Measurements from ENCODE around the gene MLLT10.

MLLT10 gene

DNA sequence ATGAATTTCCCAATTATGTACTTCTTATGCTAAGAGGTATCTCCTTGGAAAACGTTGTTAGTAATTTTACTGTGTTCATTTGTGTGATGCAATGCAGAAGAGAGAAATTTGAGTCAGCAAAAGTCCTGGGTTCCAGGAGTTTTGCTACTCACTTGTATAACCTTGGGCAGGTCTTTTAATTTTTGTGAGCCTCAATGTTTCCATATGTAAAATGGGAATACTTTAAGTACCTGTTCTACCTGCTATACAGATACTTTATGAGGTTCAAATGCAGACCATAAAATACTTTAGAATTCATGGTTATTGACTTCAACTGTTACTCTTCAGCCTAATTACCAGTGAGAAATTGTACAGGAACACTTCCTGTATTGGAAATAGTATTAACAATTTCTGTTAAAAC is 185.5 kb downstream of the MLLT10 start:
- ATAC-seq (ENCODE audit: insufficient read depth, low read depth): no peak
- Histone ChIP-seq H2AFZ (ENCODE audit: low read depth, low read length) (no peak overlapping the region), H3K36me3 (ENCODE audit: insufficient read depth, low read length) (peaks cover 39% of the 10 kb centered on the region), H3K9ac (ENCODE audit: low read depth, low read length) (no peak overlapping the region), H3K27ac (ENCODE audit: low read length) (no peak overlapping the region), H3K9me3 (ENCODE audit: insufficient read depth, low read length, severe bottlenecking) (no peaks in the 10 kb centered on the region), H3K27me3 (ENCODE audit: insufficient read depth, low read length, poor library complexity) (no peaks in the 10 kb centered on the region), H3K79me2 (ENCODE audit: insufficient read depth, low read length) (no peaks in the 10 kb centered on the region), H4K20me1 (ENCODE audit: insufficient read depth, low read length) (peaks cover 8% of the 10 kb centered on the region), H3K4me2 (ENCODE audit: insufficient read depth, low read length) (no peak overlapping the region), H3K4me3 (ENCODE audit: low read depth in 1 of 2, low read length in 2 of 2) (no peak overlapping the region), H3K4me1 (ENCODE audit: insufficient read depth, low read length) (peaks cover 14% of the 10 kb centered on the region)
- TF ChIP-seq EZH2 (IDR thresholded peaks at IDR 0.05; ENCODE audit: borderline replicate concordance, low read depth, low read length, severe bottlenecking) (no peak), CTCF (IDR thresholded peaks at IDR 0.05; ENCODE audit: borderline replicate concordance, extremely low read depth, low read length, poor library complexity, severe bottlenecking) (no peak)
- no peak for DNase-seq

GRCh38 chr10:21720090-21720489 is 186.1 kb downstream of the MLLT10 start:
- TF ChIP-seq CTCF (IDR thresholded peaks at IDR 0.05; ENCODE audit: borderline replicate concordance, extremely low read depth, low read length, poor library complexity, severe bottlenecking) (no peak), EZH2 (IDR thresholded peaks at IDR 0.05; ENCODE audit: borderline replicate concordance, low read depth, low read length, severe bottlenecking) (no peak)

DNA sequence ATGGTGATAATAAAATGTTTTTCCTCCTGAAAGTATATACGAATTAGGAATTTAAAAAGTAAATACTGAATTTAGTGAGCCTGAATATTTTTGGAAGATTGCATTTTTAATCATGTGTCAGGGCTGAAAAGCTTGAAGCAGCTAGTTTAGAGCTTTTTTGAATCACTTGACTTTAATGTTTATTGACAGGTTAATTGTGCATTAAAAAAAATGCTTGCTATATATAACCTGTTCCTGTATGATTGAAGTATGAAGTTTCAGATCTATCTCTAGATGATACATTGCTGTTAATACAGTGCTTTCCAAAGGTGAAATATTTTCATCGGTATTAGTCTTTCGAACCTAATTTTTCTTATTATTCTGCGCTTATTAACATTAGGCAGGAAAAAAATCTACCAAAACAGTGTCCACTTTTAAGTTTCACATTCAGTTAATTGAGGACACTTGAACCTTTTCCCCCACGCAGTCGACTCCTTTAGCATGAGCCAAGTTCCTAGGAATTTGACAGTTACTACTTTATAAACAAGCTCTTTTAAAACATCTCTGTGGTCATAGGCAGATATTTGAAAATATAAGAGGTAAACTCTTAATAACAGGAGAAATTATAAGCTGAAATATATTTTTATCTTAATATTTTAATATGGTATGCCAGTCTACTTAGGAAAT is 187.1 kb downstream of the MLLT10 start:
- H4K20me1 ChIP-seq (ENCODE audit: insufficient read depth, low read length): peaks cover 5% of the 10 kb centered on the region
- no peaks in the 10 kb centered on the region for H3K9me3 ChIP-seq (ENCODE audit: insufficient read depth, low read length, severe bottlenecking)
- no peak overlapping the region for H3K9ac ChIP-seq (ENCODE audit: low read depth, low read length)
- ATAC-seq (ENCODE audit: insufficient read depth, low read depth) (no peak), DNase-seq (no peak)
- peaks cover 27% of the 10 kb centered on the region for H3K36me3 ChIP-seq (ENCODE audit: insufficient read depth, low read length)
- no peak overlapping the region for H3K4me3 ChIP-seq (ENCODE audit: low read depth in 1 of 2, low read length in 2 of 2)
- no peak overlapping the region for H3K27ac ChIP-seq (ENCODE audit: low read length)
- no peak overlapping the region for H2AFZ ChIP-seq (ENCODE audit: low read depth, low read length)
- peaks cover 22% of the 10 kb centered on the region for H3K4me1 ChIP-seq (ENCODE audit: insufficient read depth, low read length)
- TF ChIP-seq CTCF (IDR thresholded peaks at IDR 0.05; ENCODE audit: borderline replicate concordance, extremely low read depth, low read length, poor library complexity, severe bottlenecking): no peak
- TF ChIP-seq EZH2 (IDR thresholded peaks at IDR 0.05; ENCODE audit: borderline replicate concordance, low read depth, low read length, severe bottlenecking): no peak
- no peak overlapping the region for H3K4me2 ChIP-seq (ENCODE audit: insufficient read depth, low read length)
- no peaks in the 10 kb centered on the region for H3K27me3 ChIP-seq (ENCODE audit: insufficient read depth, low read length, poor library complexity)
- no peaks in the 10 kb centered on the region for H3K79me2 ChIP-seq (ENCODE audit: insufficient read depth, low read length)

More at GRCh38 chr10:21720090-21720489, 186.1 kb downstream of the MLLT10 start:
- Histone ChIP-seq H3K27ac (ENCODE audit: low read length) (no peak overlapping the region), H3K4me2 (ENCODE audit: insufficient read depth, low read length) (no peak overlapping the region), H3K9me3 (ENCODE audit: insufficient read depth, low read length, severe bottlenecking) (no peaks in the 10 kb centered on the region), H3K79me2 (ENCODE audit: insufficient read depth, low read length) (no peaks in the 10 kb centered on the region), H3K4me3 (ENCODE audit: low read depth in 1 of 2, low read length in 2 of 2) (no peak overlapping the region), H4K20me1 (ENCODE audit: insufficient read depth, low read length) (peaks cover 6% of the 10 kb centered on the region), H3K4me1 (ENCODE audit: insufficient read depth, low read length) (peaks cover 20% of the 10 kb centered on the region), H2AFZ (ENCODE audit: low read depth, low read length) (no peak overlapping the region), H3K9ac (ENCODE audit: low read depth, low read length) (no peak overlapping the region), H3K36me3 (ENCODE audit: insufficient read depth, low read length) (peaks cover 34% of the 10 kb centered on the region), H3K27me3 (ENCODE audit: insufficient read depth, low read length, poor library complexity) (no peaks in the 10 kb centered on the region)
- no peak for ATAC-seq (ENCODE audit: insufficient read depth, low read depth)
- no peak for DNase-seq

Measured in DND-41 (cell line).